Large intestine (tissue), 3 donors: ENCODE measurements around the gene GNAQ. TPM values are rescaled to one million over a fixed set of nuclear protein-coding genes. Genes with fewer than 3 reads are reported as not detected.
A peak's percentile ranks its signal among the peaks of the same experiment; 100 is the strongest.

ENCODE experiments used
- DNase-seq, 2 donors: peaks; one replicate each; pipeline versions ENCODE4 v3.0.0 to v3.0.0-alpha.2; 2013
- H3K27ac ChIP-seq: one replicate; pipeline ENCODE4 v1.5.1; 2013; ENCODE audit warnings: low read length
- H3K27me3 ChIP-seq: 2 replicates; pipeline ENCODE4 v1.6.1; 2013; ENCODE audit warnings: low read length; ENCODE audit not compliant: control insufficient read depth, insufficient read depth
- H3K36me3 ChIP-seq: 2 replicates; pipeline ENCODE4 v1.6.1; 2013; ENCODE audit warnings: low read length; ENCODE audit not compliant: control insufficient read depth, insufficient read depth
- H3K4me1 ChIP-seq: one replicate; pipeline ENCODE4 v1.6.1; 2013; ENCODE audit warnings: low read length; ENCODE audit not compliant: control insufficient read depth, insufficient read depth
- H3K4me3 ChIP-seq: one replicate; pipeline ENCODE4 v1.5.1; 2013; ENCODE audit warnings: low read length
- H3K9me3 ChIP-seq: one replicate; pipeline ENCODE4 v1.6.1; 2013; ENCODE audit warnings: mild to moderate bottlenecking, low read depth, low read length, moderate library complexity; ENCODE audit not compliant: control insufficient read depth
- WGBS: methylation state at CpG from one replicate; pipeline ENCODE4 v1.1.5; 2013; ENCODE audit warnings: low lambda C conversion rate; ENCODE audit not compliant: insufficient coverage; 5-methylcytosine and 5-hydroxymethylcytosine counted together
- polyA plus RNA-seq: library from polyadenylated mRNA; unstranded; fragments of 120-200 nt; gene quantifications from one replicate; pipeline ENCODE4 v1.2.1, GENCODE V29; 2013

GNAQ gene
- polyA plus RNA-seq, 1 donor: 34.0 TPM

DNA sequence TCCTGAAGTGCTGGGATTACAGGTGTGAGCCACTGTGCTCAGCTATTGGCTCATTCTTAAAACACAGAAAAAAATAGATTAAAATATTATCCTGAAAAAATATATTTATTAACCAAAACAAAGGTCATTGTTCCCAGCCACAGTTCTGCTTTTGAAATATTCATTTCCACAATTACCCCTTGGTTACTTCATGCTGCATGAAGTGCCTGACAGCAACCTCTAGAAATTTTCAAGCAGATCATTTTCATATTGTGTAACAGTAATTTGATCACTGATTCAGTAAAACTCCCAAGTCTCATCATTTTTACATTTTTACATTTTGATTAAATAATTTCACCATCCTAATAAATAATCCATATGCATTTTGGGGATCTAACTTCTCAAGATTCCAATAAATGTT lies 18.8 kb upstream of the GNAQ start:
- Histone ChIP-seq H3K27me3 (no peaks in the 10 kb centered on the region), H3K9me3 (no peaks in the 10 kb centered on the region), H3K27ac (no peak overlapping the region), H3K36me3 (no peaks in the 10 kb centered on the region), H3K4me3 (no peak overlapping the region), H3K4me1 (no peaks in the 10 kb centered on the region)
- no peak for DNase-seq

DNA sequence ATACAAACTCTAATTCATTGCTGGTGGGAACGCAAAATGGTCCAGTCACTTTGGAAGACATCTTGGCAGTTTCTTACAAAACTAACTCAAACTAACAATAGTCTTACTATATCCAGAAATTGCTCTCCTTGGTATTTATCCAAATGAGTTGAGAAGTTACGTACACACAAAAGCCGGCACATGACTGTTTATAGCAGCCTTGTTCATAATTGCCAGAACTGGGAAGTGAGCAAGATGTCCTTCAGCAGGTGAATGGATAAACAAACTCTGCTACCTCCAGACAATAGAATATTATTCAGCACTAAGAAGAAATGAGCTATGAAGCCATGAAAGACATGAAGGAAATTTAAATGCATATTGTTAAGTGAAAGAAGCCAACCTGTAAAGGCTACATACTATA lies 17.9 kb upstream of the GNAQ start:
- H3K4me3 ChIP-seq: no peak overlapping the region
- H3K36me3 ChIP-seq: no peaks in the 10 kb centered on the region
- DNase-seq: no peak
- WGBS: 70% methylated on average over 2 of the region's 3 CpGs
- H3K27ac ChIP-seq: no peak overlapping the region
- no peaks in the 10 kb centered on the region for H3K4me1 ChIP-seq
- no peaks in the 10 kb centered on the region for H3K9me3 ChIP-seq
- H3K27me3 ChIP-seq: no peaks in the 10 kb centered on the region

DNA sequence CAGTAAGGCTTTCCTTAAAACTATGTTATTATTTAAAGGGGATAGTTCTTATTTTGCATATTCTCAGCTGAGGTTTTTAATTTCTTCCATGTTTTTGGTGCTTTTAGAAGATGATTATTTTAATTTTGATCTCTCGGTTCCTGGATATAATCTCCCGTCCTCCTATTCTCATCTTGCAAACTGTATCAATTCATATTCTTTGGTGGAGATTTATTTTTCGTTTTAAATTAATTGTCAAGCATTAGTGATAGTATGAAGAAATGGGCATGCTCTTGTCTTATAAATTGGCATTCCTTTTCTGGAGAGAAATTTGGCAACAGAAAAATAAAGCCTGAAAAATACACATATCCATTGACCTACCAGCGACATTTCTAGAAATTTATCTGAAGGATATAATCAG lies 15.5 kb upstream of the GNAQ start:
- Histone ChIP-seq H3K4me1 (no peaks in the 10 kb centered on the region), H3K27me3 (no peaks in the 10 kb centered on the region), H3K36me3 (no peaks in the 10 kb centered on the region), H3K4me3 (no peak overlapping the region), H3K9me3 (no peaks in the 10 kb centered on the region), H3K27ac (no peak overlapping the region)
- no peak for DNase-seq
- 100% methylated on average over 3 of the region's 4 CpGs for WGBS

DNA sequence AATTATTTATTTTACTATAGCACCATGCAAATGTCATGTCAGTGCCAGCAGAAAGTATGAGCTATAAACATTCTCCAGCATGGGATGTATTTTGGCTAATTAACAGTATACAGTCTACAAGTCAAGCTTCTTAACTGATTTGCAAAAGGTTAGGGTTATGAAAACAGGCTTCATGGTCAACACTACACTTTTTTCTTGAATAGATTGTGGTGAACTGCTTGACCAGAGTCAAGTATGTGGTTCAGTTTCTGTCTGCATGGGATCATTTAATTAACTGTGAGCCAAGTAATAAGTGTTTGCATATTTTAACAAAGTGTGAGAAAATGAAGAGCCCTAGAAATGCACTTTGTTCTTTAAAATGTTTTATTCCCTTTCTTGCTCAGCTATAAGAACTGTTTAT lies 14.5 kb upstream of the GNAQ start:
- H3K27ac ChIP-seq: no peak overlapping the region
- no peak for DNase-seq
- no peaks in the 10 kb centered on the region for H3K36me3 ChIP-seq
- no peaks in the 10 kb centered on the region for H3K9me3 ChIP-seq
- no peaks in the 10 kb centered on the region for H3K27me3 ChIP-seq
- H3K4me1 ChIP-seq: no peaks in the 10 kb centered on the region
- H3K4me3 ChIP-seq: no peak overlapping the region

DNA sequence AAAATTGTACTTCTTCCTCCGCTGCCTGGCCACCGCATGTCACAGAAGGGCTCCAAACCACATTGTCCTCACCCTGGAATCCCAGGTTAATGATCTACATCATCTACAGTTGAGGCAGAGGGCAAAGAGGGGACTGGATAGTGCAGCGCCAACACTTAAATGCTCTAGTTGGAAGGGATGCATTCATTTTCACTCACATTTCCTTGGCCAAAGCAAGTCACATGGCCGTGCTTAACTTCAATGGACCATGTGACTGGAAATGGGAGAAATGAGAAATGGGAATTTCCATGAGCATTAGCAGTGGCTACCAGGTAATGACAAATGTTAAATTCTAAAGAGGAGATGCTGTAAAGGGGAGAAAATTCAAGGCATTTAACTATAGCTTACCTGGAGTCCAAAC lies 13.3 kb upstream of the GNAQ start:
- Histone ChIP-seq H3K4me1 (no peaks in the 10 kb centered on the region), H3K27ac (no peak overlapping the region), H3K27me3 (no peaks in the 10 kb centered on the region), H3K9me3 (no peaks in the 10 kb centered on the region), H3K36me3 (no peaks in the 10 kb centered on the region), H3K4me3 (no peak overlapping the region)
- WGBS: no CpG with 5 or more reads among the region's 4 CpGs
- DNase-seq: no peak

DNA sequence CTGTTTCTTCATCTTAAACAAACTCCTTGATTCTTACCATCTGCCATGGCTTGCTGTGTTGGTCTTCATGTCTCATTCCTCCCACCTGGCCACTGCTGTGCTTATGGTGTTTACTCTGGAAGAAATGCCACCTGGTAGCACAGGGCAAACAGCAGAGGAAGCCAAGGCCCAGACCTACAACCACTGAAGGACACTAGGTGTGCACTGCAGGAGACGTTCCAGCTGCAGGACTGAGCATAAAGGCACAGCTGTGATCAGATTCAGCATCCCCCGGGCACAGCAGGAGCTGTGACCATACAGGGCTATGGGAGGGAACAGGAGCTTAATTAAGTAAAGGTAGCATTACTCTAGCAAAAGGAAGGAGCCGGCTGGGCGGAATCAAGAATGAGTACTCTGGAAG lies 12.6 kb upstream of the GNAQ start:
- Histone ChIP-seq H3K4me1 (no peaks in the 10 kb centered on the region), H3K4me3 (no peak overlapping the region), H3K27ac (no peak overlapping the region), H3K27me3 (no peaks in the 10 kb centered on the region), H3K36me3 (no peaks in the 10 kb centered on the region), H3K9me3 (no peaks in the 10 kb centered on the region)
- WGBS: 100% methylated on average over 2 of the region's 4 CpGs
- DNase-seq: no peak

DNA sequence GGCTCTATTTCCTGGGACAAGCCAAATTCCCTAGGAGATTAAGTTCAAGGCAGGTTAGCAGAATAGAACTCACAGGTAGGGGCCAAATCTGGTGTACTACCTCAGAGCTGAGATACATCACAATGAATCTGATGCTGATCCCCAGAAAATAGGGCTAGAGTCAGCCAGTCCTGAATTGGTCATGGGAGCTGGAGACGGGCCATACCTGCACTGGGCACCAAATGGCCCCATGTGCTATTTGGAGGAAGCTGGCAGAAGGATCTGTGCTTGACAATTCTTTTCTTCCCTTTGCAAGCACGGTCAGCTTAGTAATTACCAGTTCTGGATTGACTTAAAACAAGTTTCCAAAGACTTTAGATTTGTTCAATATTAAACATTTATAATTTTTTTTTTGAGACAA lies 10.4 kb upstream of the GNAQ start:
- H3K36me3 ChIP-seq: no peaks in the 10 kb centered on the region

DNA sequence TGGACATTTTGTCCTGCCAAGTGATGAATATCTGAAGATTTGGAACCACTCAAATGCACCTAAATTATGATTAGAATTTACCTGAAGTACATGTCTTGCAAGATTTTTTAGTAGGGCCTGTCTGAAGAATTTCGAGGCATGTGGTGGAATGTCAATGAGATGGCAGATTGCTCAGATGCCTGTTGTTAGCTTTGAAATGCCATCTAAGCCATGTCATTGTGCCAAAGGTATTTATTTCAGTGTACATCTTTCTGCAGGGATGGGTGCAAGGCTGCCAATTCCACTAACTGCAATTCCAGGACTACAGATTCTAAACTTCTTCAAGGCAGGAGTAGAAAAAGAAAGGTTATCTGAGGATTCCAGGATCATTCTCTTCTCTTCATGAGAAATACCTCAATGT lies 9.1 kb upstream of the GNAQ start:
- no peak overlapping the region for H3K27ac ChIP-seq
- no peak overlapping the region for H3K4me3 ChIP-seq
- no peaks in the 10 kb centered on the region for H3K27me3 ChIP-seq
- no CpG with 5 or more reads among the region's 1 CpG for WGBS
- no peak for DNase-seq
- H3K36me3 ChIP-seq: no peaks in the 10 kb centered on the region
- H3K9me3 ChIP-seq: no peaks in the 10 kb centered on the region
- H3K4me1 ChIP-seq: no peaks in the 10 kb centered on the region

More for the DNA sequence above, 10.4 kb upstream of the GNAQ start:
- Histone ChIP-seq H3K27ac (no peak overlapping the region), H3K4me3 (no peak overlapping the region), H3K4me1 (no peaks in the 10 kb centered on the region), H3K9me3 (no peaks in the 10 kb centered on the region), H3K27me3 (no peaks in the 10 kb centered on the region)
- WGBS: no CpG with 5 or more reads among the region's 2 CpGs
- no peak for DNase-seq

DNA sequence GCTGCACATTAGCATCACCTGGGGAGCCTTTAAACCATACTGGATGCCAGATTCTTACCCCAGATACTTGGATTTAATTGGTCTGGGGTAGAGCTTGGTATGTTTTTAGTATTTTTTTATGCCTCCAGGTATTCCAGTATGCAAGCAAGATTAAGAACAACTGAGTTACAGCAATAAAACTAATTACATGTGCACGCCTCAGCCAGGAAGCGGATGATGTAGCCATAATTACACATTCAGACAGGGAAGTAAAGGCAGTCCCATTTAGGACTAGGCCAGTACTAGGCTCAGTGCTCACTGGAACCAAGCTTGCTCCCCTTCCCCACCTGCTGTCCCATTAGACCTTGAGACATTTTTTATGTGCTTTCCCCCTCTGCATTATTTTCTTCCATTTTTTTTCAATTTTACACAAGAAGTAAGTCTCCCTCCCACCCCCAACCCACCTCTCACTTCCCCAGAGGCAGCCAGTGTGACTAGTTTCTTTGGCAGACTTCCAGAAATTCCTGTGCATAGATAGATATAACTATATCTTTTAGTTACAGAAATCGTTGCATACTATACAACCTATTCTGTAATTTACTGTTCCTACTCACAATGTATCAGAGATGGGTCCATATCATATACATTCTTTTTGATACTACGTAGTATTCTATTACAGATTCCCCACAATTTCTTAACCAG lies 7.1 kb upstream of the GNAQ start:
- no peak overlapping the region for H3K27ac ChIP-seq
- 100% methylated on average over 1 of the region's 4 CpGs for WGBS
- DNase-seq: no peak

DNA sequence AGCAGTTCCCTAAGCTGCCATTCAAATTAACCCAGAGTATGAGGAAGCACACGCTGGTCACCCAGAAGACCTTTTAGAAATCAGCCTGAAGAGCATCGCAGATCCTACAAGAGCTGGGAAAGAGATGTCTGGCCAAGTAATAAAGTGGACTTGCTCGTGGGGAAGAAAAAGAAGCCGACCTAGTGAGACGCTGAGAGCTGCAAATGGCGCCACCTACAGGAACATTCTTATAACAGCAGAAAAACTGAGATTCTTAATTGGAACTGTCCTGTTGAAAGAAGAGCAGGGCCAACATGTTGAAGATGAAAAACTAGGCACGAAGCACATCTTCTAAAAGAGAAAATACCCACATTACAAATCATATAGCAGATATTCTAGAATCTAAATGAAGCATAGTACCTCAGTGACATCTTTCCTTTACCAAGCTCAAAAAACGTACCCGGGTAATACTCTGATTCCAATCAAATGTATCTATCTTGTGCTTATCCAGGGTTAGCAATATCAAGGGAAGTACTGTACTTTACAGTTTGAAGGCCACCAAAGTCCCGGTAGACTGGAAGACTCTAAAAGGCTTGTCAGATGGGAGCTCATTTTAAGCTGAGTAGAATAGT lies 3.9 kb upstream of the GNAQ start:
- Histone ChIP-seq H3K4me3 (no peak overlapping the region), H3K27me3 (no peaks in the 10 kb centered on the region), H3K36me3 (no peaks in the 10 kb centered on the region), H3K9me3 (no peaks in the 10 kb centered on the region), H3K4me1 (peaks cover 8% of the 10 kb centered on the region), H3K27ac (no peak overlapping the region)
- 52% methylated on average over 3 of the region's 10 CpGs for whole genome bisulfite sequencing
- peak; percentile 73 to 77 for DNase-seq

More for the DNA sequence above, 7.1 kb upstream of the GNAQ start:
- Histone ChIP-seq H3K27me3 (no peaks in the 10 kb centered on the region), H3K9me3 (no peaks in the 10 kb centered on the region), H3K36me3 (no peaks in the 10 kb centered on the region), H3K4me3 (no peak overlapping the region), H3K4me1 (peaks cover 3% of the 10 kb centered on the region)

DNA sequence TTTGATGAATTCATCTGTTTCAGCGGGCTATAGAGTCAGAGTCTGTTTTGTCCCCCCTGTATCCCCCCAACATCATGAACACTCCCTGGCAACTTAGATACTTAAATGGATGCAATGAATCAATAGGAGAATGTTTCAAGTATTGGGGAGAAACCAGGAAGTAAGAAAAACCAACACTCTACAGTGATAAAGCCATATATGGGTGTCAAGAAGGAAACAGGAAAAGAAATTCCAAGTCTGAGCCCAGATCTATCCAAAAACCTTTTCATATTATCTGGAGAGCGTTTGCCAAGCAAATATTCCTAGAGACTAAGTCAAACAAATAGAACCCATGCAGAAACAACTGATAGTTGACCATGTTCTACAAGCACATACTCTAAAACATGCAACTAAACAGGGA lies 2.3 kb upstream of the GNAQ start:
- H3K4me3 ChIP-seq: no peak overlapping the region
- DNase-seq: peak in 1 of 2 donors; percentile 20
- no CpG with 5 or more reads among the region's 2 CpGs for WGBS
- no peak overlapping the region for H3K27ac ChIP-seq
- H3K27me3 ChIP-seq: no peaks in the 10 kb centered on the region
- H3K9me3 ChIP-seq: no peaks in the 10 kb centered on the region
- peaks cover 11% of the 10 kb centered on the region for H3K4me1 ChIP-seq
- H3K36me3 ChIP-seq: no peaks in the 10 kb centered on the region
